MCF 10A (cell line): ENCODE measurements around the gene ADAM8. TPM values are rescaled to one million over a fixed set of nuclear protein-coding genes. Genes with fewer than 3 reads are reported as not detected.
A peak's percentile ranks its signal among the peaks of the same experiment; 100 is the strongest.
"Not testable (repeated sequence)": the region's sequence is repeated elsewhere in the genome, so short reads cannot be mapped to it uniquely, and the experiment has no call there.

Experiments used
- BruUV-seq: library from RNA; stranded (reverse); fragments of 400-500 nt; replicated peaks from 2 replicates; lab custom pipeline; 2021; lab: Mats Ljungman, UMichigan
- CTCF ChIA-PET: fragments of 300-600 bp; sonication (Branson Sonifier 250); formaldehyde crosslinking; extraction: SDS; loops from one replicate; lab custom pipeline; 2021; ENCODE audit warnings: antibody characterized with exemption, inconsistent platforms; lab: Yijun Ruan, JAX
- POLR2A ChIA-PET: fragments of 300-600, 350-650 bp; sonication (Branson Sonifier 250); formaldehyde crosslinking; extraction: SDS; loops from one replicate; lab custom pipeline; 2020; ENCODE audit warnings: antibody characterized with exemption, inconsistent platforms; lab: Yijun Ruan, JAX
- DNase-seq: peaks from one replicate; pipeline ENCODE4 v3.0.0-alpha.2; 2018; ENCODE audit not compliant: unreplicated experiment
- H3K27ac Mint-ChIP-seq: one replicate; pipeline ENCODE4 v1.8.0; 2022; ENCODE audit warnings: mild to moderate bottlenecking, low read depth, mixed read lengths; ENCODE audit not compliant: unreplicated experiment
- H3K27me3 Mint-ChIP-seq: one replicate; pipeline ENCODE4 v1.8.0; 2022; ENCODE audit warnings: mixed read lengths; ENCODE audit not compliant: insufficient read depth, unreplicated experiment
- H3K36me3 Mint-ChIP-seq: one replicate; pipeline ENCODE4 v1.8.0; 2022; ENCODE audit warnings: mild to moderate bottlenecking, moderate library complexity, mixed read lengths; ENCODE audit not compliant: insufficient read depth, unreplicated experiment
- H3K4me1 Mint-ChIP-seq: one replicate; pipeline ENCODE4 v1.8.0; 2022; ENCODE audit warnings: mixed read lengths; ENCODE audit not compliant: insufficient read depth, unreplicated experiment
- H3K4me3 Mint-ChIP-seq: one replicate; pipeline ENCODE4 v1.8.0; 2022; ENCODE audit warnings: mild to moderate bottlenecking, moderate library complexity, mixed read lengths; ENCODE audit not compliant: unreplicated experiment
- H3K9me3 Mint-ChIP-seq: one replicate; pipeline ENCODE4 v1.8.0; 2022; ENCODE audit warnings: mixed read lengths; ENCODE audit not compliant: unreplicated experiment
- intact Hi-C: fragments of 100-400 bp; cut with micrococcal nuclease; formaldehyde crosslinking; loops from 2 replicates; pipeline ENCODE4 v1.14.1; 2022
- total RNA-seq: library from RNA; stranded (reverse); gene quantifications from 2 replicates; pipeline ENCODE4 v1.2.3, GENCODE V29; 2022
- TF ChIP-seq, protein P1 (sequence below): fragments of 200-600 bp; IDR thresholded peaks from one replicate; pipeline ENCODE4 v1.8.0; 2022; ENCODE audit warnings: antibody characterized with exemption, mild to moderate bottlenecking; ENCODE audit not compliant: unreplicated experiment

The ADAM8 gene
- total RNA-seq, 1 experiment from 2014 or later = 23.2 TPM

DNA sequence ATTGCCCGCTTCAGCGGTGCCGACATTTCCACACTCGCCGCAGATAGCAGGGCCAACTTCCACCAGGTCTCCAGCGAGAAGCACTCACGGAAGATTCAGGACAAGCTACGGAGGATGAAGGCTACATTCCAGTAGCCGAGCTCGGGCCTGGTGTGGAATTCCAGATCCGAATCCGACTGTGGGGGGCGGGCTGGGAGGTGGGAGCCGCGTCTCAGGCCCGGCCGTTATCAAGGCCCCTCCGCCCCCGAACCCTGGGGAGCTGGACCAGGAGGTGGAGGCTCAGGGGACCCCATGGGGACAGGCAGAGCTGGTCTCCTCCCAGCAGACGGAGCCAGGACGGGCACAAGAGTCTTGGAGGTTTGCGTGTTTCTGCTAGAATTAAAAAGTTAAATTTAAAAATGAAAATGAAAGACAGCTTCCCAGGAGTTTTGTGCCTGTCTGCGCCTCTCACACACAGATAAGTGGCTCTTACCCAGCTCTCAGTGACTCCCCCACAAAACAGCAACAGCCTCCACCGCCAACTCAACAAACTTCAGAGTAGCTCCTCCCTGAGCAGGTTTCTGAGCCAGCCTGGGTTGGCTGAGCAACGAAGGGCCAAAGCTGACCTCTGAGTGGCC lies 51.8 kb downstream of the ADAM8 start:
- ChIA-PET CTCF (interaction anchor here (0.6 to 0.7 kb wide), 2 partner anchors 18 to 559 kb away, joined by 3 read pairs; no protein-coding TSS in a partner anchor), POLR2A (no interaction called here)
- H3K27me3 Mint-ChIP-seq = no peaks in the 10 kb centered on the region
- H3K4me1 Mint-ChIP-seq = no peaks in the 10 kb centered on the region
- intact Hi-C loops = no loop called here
- no TSS peak for BruUV-seq
- no peak overlapping the region for H3K27ac Mint-ChIP-seq
- no peaks in the 10 kb centered on the region for H3K9me3 Mint-ChIP-seq
- no peaks in the 10 kb centered on the region for H3K36me3 Mint-ChIP-seq
- no peak for DNase-seq
- H3K4me3 Mint-ChIP-seq = no peak overlapping the region
- TF ChIP-seq, protein P1, sequence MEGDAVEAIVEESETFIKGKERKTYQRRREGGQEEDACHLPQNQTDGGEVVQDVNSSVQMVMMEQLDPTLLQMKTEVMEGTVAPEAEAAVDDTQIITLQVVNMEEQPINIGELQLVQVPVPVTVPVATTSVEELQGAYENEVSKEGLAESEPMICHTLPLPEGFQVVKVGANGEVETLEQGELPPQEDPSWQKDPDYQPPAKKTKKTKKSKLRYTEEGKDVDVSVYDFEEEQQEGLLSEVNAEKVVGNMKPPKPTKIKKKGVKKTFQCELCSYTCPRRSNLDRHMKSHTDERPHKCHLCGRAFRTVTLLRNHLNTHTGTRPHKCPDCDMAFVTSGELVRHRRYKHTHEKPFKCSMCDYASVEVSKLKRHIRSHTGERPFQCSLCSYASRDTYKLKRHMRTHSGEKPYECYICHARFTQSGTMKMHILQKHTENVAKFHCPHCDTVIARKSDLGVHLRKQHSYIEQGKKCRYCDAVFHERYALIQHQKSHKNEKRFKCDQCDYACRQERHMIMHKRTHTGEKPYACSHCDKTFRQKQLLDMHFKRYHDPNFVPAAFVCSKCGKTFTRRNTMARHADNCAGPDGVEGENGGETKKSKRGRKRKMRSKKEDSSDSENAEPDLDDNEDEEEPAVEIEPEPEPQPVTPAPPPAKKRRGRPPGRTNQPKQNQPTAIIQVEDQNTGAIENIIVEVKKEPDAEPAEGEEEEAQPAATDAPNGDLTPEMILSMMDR = no peak

DNA sequence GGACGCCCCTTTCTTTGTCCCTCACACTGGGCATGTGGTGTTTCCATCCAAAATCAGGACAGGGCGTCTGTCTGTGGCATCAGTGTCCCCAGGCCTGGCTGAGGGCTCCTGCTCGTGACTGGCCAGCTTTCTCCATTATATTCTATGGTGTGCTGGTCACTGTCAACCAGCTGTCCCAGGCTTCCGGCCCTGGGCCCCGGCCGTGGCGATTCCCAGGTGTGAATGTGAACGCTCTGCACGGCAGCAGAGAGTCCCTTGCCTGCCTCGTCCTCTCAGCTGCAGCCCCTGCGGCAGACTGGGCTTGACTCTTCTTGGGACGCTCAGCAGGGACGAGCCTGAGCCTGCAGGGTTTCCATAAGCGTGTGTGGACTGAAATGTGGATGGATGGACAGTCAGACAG lies 52.6 kb downstream of the ADAM8 start:
- TF ChIP-seq, protein P1 = no peak
- no peaks in the 10 kb centered on the region for H3K9me3 Mint-ChIP-seq
- BruUV-seq = no TSS peak
- no peaks in the 10 kb centered on the region for H3K4me1 Mint-ChIP-seq
- H3K27me3 Mint-ChIP-seq = no peaks in the 10 kb centered on the region
- no peak overlapping the region for H3K27ac Mint-ChIP-seq
- ChIA-PET CTCF (no interaction called here), POLR2A (no interaction called here)
- intact Hi-C loops = no loop called here
- no peak overlapping the region for H3K4me3 Mint-ChIP-seq
- no peaks in the 10 kb centered on the region for H3K36me3 Mint-ChIP-seq
- no peak for DNase-seq

DNA sequence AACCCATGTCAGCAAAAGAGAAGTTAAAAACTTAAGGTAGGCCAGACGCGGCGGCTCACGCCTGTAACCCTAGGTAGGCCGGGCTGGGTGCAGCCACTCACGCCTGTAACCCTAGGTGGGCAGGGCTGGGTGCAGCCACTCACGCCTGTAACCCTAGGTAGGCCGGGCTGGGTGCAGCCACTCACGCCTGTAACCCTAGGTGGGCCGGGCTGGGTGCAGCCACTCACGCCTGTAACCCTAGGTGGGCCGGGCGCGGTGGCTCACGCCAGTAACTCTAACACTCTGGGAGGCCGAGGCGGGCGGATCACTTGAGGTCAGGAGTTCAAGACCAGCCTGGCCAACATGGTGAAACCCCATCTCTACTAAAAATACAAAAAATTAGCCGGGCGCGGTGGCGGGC lies 54.9 kb downstream of the ADAM8 start:
- H3K4me3 Mint-ChIP-seq, POLR2A ChIA-PET, H3K27ac Mint-ChIP-seq, H3K4me1 Mint-ChIP-seq, intact Hi-C loops, H3K36me3 Mint-ChIP-seq, CTCF ChIA-PET, BruUV-seq, H3K27me3 Mint-ChIP-seq, H3K9me3 Mint-ChIP-seq, DNase-seq: not testable (repeated sequence)

DNA sequence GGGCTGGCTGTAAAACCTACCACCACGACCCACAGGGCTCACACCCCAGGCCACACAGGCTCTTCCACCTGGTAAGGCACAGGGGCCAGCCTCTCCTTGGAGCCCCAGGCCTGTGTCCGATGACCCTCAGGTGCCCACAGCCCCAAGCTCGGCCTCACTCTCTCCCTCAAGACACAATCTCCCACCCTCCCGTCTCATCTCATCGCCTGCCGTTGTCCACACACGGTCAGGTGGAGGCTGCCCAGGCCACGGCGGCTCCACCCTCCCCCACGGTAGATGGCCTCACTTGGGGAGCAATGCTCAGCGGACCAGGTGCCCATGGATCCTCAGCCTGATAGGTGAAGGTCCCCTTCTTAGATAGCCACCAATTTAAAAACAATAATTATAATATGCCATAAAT lies 55.3 kb downstream of the ADAM8 start:
- CTCF ChIA-PET = no interaction called here
- TF ChIP-seq, protein P1 = no peak
- no peaks in the 10 kb centered on the region for H3K4me1 Mint-ChIP-seq
- H3K4me3 Mint-ChIP-seq = no peak overlapping the region
- no peak for DNase-seq
- intact Hi-C loops = no loop called here
- H3K27ac Mint-ChIP-seq = peak overlapping the region; percentile 16
- H3K36me3 Mint-ChIP-seq = no peaks in the 10 kb centered on the region
- H3K27me3 Mint-ChIP-seq = no peaks in the 10 kb centered on the region
- peaks cover 6% of the 10 kb centered on the region for H3K9me3 Mint-ChIP-seq
- no TSS peak for BruUV-seq
- POLR2A ChIA-PET = no interaction called here
